CD4-positive, alpha-beta T cell (primary cell): ENCODE data around the gene SCO2. TPM values are rescaled to one million over a fixed set of nuclear protein-coding genes. Genes with fewer than 3 reads are reported as not detected.

Experiments
- ATAC-seq: fragments of 200-7000 bp; cut with Tn5 transposase; one replicate; pipeline ENCODE4 v1.10.0; 2022; ENCODE audit warnings: mild to moderate bottlenecking; ENCODE audit not compliant: poor library complexity
- CTCF ChIA-PET: fragments of 350-600 bp; sonication (Branson Sonifier 250); formaldehyde crosslinking; loops from one replicate; lab custom pipeline; 2021; ENCODE audit warnings: antibody characterized with exemption, inconsistent platforms; lab: Charles Lee
- POLR2A ChIA-PET: fragments of 350-600 bp; sonication (Branson Sonifier 250); formaldehyde crosslinking; loops from one replicate; lab custom pipeline; 2021; ENCODE audit warnings: antibody characterized with exemption, inconsistent platforms; lab: Charles Lee
- DNase-seq, 14 experiments: peaks; one replicate each; pipeline ENCODE4 v3.0.0-alpha.2; 2013 to 2020; ENCODE audit warnings: mixed read lengths in 2 of 14
- H3K27ac ChIP-seq, 2 donors: one replicate each; pipeline versions ENCODE4 v1.5.1 to v1.7.0; 2013; ENCODE audit warnings: low read length in 2 of 2, low read depth in 1 of 2, mild to moderate bottlenecking in 1 of 2
- H3K27me3 ChIP-seq, 2 experiments: 1 replicate in 1 of 2; 2 replicates in 1 of 2; pipeline versions ENCODE4 v1.6.1 to v1.7.0; 2013; ENCODE audit warnings: low read length in 2 of 2, control low read depth in 1 of 2, mild to moderate bottlenecking in 1 of 2, moderate library complexity in 1 of 2; ENCODE audit not compliant: insufficient read depth in 2 of 2, control insufficient read depth in 1 of 2
- H3K36me3 ChIP-seq: one replicate; pipeline ENCODE4 v1.6.1; 2013; ENCODE audit warnings: low read length, control low read depth; ENCODE audit not compliant: insufficient read depth
- H3K4me1 ChIP-seq: one replicate; pipeline ENCODE4 v1.6.1; 2013; ENCODE audit warnings: low read length, control low read depth; ENCODE audit not compliant: insufficient read depth
- H3K4me3 ChIP-seq: one replicate; pipeline ENCODE4 v1.5.1; 2013; ENCODE audit warnings: mild to moderate bottlenecking, low read length, moderate library complexity
- H3K9me3 ChIP-seq, 2 experiments: 1 replicate in 1 of 2; 2 replicates in 1 of 2; pipeline versions ENCODE4 v1.6.1 to v1.7.0; 2013; ENCODE audit warnings: low read length in 2 of 2, mild to moderate bottlenecking in 2 of 2, control low read depth in 1 of 2, moderate library complexity in 1 of 2; ENCODE audit not compliant: control insufficient read depth in 1 of 2, insufficient read depth in 1 of 2
- H3K27ac Mint-ChIP-seq: one replicate; pipeline ENCODE4 v1.8.0; 2020; ENCODE audit warnings: mixed read lengths
- H3K27me3 Mint-ChIP-seq: one replicate; pipeline ENCODE4 v1.8.0; 2021; ENCODE audit warnings: mixed read lengths
- H3K36me3 Mint-ChIP-seq: one replicate; pipeline ENCODE4 v1.8.0; 2021; ENCODE audit warnings: low read depth, mixed read lengths
- H3K4me1 Mint-ChIP-seq: one replicate; pipeline ENCODE4 v1.8.0; 2021; ENCODE audit warnings: low read depth, mixed read lengths
- H3K4me3 Mint-ChIP-seq: one replicate; pipeline ENCODE4 v1.8.0; 2020; ENCODE audit warnings: mild to moderate bottlenecking, mixed read lengths
- H3K9me3 Mint-ChIP-seq: one replicate; pipeline ENCODE4 v1.8.0; 2020; ENCODE audit warnings: mixed read lengths
- intact Hi-C, 2 experiments: fragments of 100-400 bp; cut with DNase I in 1 of 2; cut with micrococcal nuclease in 1 of 2; formaldehyde crosslinking; loops; one replicate each; pipeline versions ENCODE4 v1.15.1 to v1.9.0; 2023 to 2025; cut with DNase I, micrococcal nuclease
- total RNA-seq, 174 experiments: library from RNA in 2 of 174; stranded (reverse) in 2 of 174; gene quantifications; one replicate each; pipeline ENCODE4 v1.2.3 and lab custom pipeline; 2021 to 2026
- TF ChIP-seq, protein P1 (sequence below): fragments of 200-600 bp; IDR thresholded peaks from one replicate; pipeline ENCODE4 v1.8.0; 2022; ENCODE audit warnings: antibody characterized with exemption, mild to moderate bottlenecking

SCO2 gene
- total RNA-seq, 2 experiments from 2014 or later, result 0.61 to 5.6 TPM

DNA sequence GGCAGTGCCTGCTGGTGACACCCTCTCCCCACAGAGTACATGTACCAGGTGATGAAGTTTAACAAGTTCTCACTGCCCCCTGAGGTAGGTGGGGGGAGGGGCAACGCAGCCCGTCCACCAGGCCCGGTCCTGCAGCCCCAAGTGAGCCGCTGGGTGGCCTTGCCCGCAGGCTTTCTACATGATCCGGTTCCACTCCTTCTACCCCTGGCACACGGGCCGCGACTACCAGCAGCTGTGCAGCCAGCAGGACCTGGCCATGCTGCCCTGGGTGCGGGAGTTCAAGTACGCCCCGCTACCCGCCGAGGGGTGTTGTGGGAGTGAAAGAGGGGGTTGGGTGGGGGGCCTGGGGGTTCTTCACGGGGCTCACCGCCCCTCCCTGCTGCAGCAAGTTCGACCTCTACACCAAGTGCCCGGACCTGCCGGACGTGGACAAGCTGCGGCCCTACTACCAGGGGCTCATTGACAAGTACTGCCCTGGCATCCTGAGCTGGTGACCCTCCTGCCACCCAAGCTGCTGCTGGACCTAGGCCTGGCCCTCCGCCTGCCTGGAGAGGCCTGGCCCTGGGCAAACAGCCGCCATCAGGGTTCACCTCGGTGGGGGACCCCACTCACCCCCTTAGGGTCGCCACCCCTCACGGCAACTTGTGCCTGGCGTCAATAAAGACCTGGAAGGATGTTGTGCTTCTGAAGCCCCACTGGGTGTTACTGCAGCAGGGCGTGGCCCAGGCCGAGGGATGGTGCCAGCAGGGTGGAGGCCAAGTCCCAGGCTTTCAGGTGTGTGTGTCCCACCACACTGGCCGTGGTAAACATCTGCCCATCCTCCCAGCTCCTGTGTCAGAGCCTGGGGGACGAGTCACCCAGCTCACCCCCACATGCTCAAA lies 35.8 kb downstream of the SCO2 start:
- H3K27me3 Mint-ChIP-seq, result no peaks in the 10 kb centered on the region
- H3K4me1 Mint-ChIP-seq, result peaks cover 12% of the 10 kb centered on the region
- CTCF ChIA-PET, result no interaction called here
- Histone ChIP-seq H3K4me1 (peaks cover 12% of the 10 kb centered on the region), H3K9me3 (no peaks in the 10 kb centered on the region), H3K4me3 (no peak overlapping the region), H3K27me3 (no peaks in the 10 kb centered on the region), H3K27ac (no peak overlapping the region), H3K36me3 (no peaks in the 10 kb centered on the region)
- POLR2A ChIA-PET, result no interaction called here
- TF ChIP-seq, protein P1, sequence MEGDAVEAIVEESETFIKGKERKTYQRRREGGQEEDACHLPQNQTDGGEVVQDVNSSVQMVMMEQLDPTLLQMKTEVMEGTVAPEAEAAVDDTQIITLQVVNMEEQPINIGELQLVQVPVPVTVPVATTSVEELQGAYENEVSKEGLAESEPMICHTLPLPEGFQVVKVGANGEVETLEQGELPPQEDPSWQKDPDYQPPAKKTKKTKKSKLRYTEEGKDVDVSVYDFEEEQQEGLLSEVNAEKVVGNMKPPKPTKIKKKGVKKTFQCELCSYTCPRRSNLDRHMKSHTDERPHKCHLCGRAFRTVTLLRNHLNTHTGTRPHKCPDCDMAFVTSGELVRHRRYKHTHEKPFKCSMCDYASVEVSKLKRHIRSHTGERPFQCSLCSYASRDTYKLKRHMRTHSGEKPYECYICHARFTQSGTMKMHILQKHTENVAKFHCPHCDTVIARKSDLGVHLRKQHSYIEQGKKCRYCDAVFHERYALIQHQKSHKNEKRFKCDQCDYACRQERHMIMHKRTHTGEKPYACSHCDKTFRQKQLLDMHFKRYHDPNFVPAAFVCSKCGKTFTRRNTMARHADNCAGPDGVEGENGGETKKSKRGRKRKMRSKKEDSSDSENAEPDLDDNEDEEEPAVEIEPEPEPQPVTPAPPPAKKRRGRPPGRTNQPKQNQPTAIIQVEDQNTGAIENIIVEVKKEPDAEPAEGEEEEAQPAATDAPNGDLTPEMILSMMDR, result no peak
- H3K9me3 Mint-ChIP-seq, result no peaks in the 10 kb centered on the region
- no peak overlapping the region for H3K4me3 Mint-ChIP-seq
- H3K27ac Mint-ChIP-seq, result no peak overlapping the region
- no peaks in the 10 kb centered on the region for H3K36me3 Mint-ChIP-seq
- DNase-seq (peak in 1 of 14 experiments; percentile 15), ATAC-seq (no peak)
- intact Hi-C loops, result no loop called here

DNA sequence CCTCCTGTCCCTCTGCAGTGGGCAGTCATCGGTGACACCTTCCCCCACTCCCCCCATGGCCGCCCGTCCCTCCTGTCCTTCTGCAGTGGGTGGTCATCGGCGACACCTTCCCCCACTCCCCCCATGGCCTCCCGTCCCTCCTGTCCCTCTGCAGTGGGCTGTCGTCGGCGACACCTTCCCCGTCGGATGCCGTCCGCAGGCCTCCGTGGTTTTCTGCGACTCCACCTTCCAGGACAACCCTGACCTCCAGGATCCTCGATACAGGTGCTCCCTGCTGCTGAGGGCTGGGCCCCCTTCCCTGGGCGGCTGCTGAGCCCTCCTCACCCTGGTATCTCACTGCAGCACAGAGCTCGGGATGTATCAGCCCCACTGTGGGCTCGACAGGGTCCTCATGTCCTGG lies 36.5 kb downstream of the SCO2 start:
- CTCF ChIA-PET, result no interaction called here
- TF ChIP-seq, protein P1, result no peak
- no peaks in the 10 kb centered on the region for H3K9me3 ChIP-seq
- ATAC-seq, result no peak
- intact Hi-C loops, result no loop called here
- no peaks in the 10 kb centered on the region for H3K27me3 ChIP-seq
- no peak overlapping the region for H3K27ac ChIP-seq
- Mint-ChIP-seq H3K36me3 (no peaks in the 10 kb centered on the region), H3K9me3 (no peaks in the 10 kb centered on the region), H3K27ac (no peak overlapping the region), H3K27me3 (no peaks in the 10 kb centered on the region), H3K4me1 (peaks cover 12% of the 10 kb centered on the region), H3K4me3 (no peak overlapping the region)
- no peaks in the 10 kb centered on the region for H3K36me3 ChIP-seq
- POLR2A ChIA-PET, result no interaction called here
- DNase-seq, result peak in 1 of 14 experiments; percentile 11
- H3K4me3 ChIP-seq, result no peak overlapping the region
- peaks cover 12% of the 10 kb centered on the region for H3K4me1 ChIP-seq

DNA sequence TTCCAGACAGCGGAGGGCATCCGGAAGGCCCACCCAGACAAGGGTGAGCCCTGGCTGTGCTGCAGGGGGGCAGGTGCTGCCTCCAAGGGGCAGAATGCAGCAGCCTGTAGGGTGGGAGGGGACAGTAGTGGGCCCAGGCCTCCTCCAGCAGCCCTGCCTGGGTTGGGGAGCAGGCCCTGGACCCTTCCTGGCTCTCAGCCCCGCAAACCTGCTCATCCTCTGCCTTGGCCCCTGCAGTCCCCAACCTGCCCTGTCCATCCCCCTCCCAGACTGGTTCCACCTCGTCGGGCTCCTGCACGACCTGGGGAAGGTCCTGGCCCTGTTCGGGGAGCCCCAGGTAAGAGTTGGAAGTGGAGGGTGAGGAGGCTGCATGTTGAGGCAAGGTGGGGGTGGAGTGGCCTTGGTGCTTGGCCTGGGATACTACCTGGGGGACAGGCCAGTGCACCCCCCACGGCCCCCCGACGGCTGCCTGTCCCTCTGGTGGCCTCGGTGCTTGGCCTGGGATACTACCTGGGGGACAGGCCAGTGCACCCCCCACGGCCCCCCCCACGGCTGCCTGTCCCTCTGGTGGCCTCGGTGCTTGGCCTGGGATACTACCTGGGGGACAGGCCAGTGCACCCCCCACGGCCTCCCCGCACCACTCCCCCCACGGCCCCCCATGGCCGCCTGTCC lies 37.3 kb downstream of the SCO2 start:
- intact Hi-C loops, result no loop called here
- no peaks in the 10 kb centered on the region for H3K36me3 Mint-ChIP-seq

More for the DNA sequence above, 37.3 kb downstream of the SCO2 start:
- ChIA-PET POLR2A (no interaction called here), CTCF (no interaction called here)
- Mint-ChIP-seq H3K4me1 (peaks cover 12% of the 10 kb centered on the region), H3K9me3 (no peaks in the 10 kb centered on the region), H3K27me3 (no peaks in the 10 kb centered on the region), H3K27ac (no peak overlapping the region), H3K4me3 (no peak overlapping the region)
- H3K4me3 ChIP-seq, result no peak overlapping the region
- ATAC-seq (no peak), DNase-seq (no peak)
- H3K36me3 ChIP-seq, result no peaks in the 10 kb centered on the region
- no peak overlapping the region for H3K27ac ChIP-seq
- no peaks in the 10 kb centered on the region for H3K9me3 ChIP-seq
- TF ChIP-seq, protein P1, result no peak
- peaks cover 12% of the 10 kb centered on the region for H3K4me1 ChIP-seq
- H3K27me3 ChIP-seq, result no peaks in the 10 kb centered on the region
